Ascending aorta (tissue), 2 donors: ENCODE results near the gene DTYMK. TPM values are rescaled to one million over a fixed set of nuclear protein-coding genes. Genes with fewer than 3 reads are reported as not detected.
A peak's percentile ranks its signal among the peaks of the same experiment; 100 is the strongest.

Experiments
- DNase-seq, 2 donors: peaks; one replicate each; pipeline ENCODE4 v3.0.0-alpha.2; 2019; ENCODE audit warnings: low spot score in 2 of 2
- H3K27ac ChIP-seq, 2 donors: fragments of 200-600 bp; sonication (generic); one replicate each; pipeline ENCODE4 v1.5.1; 2016 to 2017; ENCODE audit warnings: mild to moderate bottlenecking in 1 of 2
- H3K27me3 ChIP-seq: fragments of 200-600 bp; sonication (generic); one replicate; pipeline ENCODE4 v1.5.1; 2017
- H3K36me3 ChIP-seq, 2 donors: fragments of 200-600 bp; sonication (generic); one replicate each; pipeline ENCODE4 v1.5.1; 2016
- H3K4me1 ChIP-seq, 2 donors: fragments of 200-600 bp; sonication (generic); one replicate each; pipeline ENCODE4 v1.5.1; 2016 to 2017; ENCODE audit warnings: mild to moderate bottlenecking in 1 of 2
- H3K4me3 ChIP-seq, 2 donors: fragments of 200-600 bp; sonication (generic); one replicate each; pipeline ENCODE4 v1.5.1; 2016 to 2017; ENCODE audit warnings: mild to moderate bottlenecking in 1 of 2
- H3K9me3 ChIP-seq, 2 donors: fragments of 200-600 bp; sonication (generic); one replicate each; pipeline ENCODE4 v1.5.1; 2016
- CTCF ChIP-seq, 3 experiments: fragments of 200-600 bp in 2 of 3; fragments of 450-650 bp in 1 of 3; sonication (generic) in 2 of 3; IDR thresholded peaks; one replicate each; pipeline ENCODE4 v1.5.1; 2016 to 2019; ENCODE audit warnings: antibody characterized with exemption in 3 of 3, mild to moderate bottlenecking in 1 of 3, moderate library complexity in 1 of 3
- intact Hi-C: fragments of 100-400 bp; cut with DNase I; formaldehyde crosslinking; loops from one replicate; pipeline ENCODE4 v1.15.1; 2023
- total RNA-seq: library from RNA; depleted of rRNA; stranded (reverse); fragments of >200 nt; gene quantifications from one replicate; pipeline ENCODE4 v1.1.0, GENCODE V29; 2016

The DTYMK gene
- total RNA-seq, 1 donor from 2014 or later = 25.0 TPM

- Histone ChIP-seq H3K27me3 (no peaks in the 10 kb centered on the region), H3K4me3 (no peak overlapping the region), H3K36me3 (peaks cover 0 to 11% of the 10 kb centered on the region in 2 donors), H3K27ac (no peak overlapping the region), H3K4me1 (peaks cover 10 to 23% of the 10 kb centered on the region in 2 donors), H3K9me3 (no peaks in the 10 kb centered on the region)
- no peak for TF ChIP-seq CTCF (IDR thresholded peaks at IDR 0.05)
- intact Hi-C loops = no loop called here
- no peak for DNase-seq
These were observed 45.0 kb downstream of the DTYMK start for GRCh38 chr2:241641631-241642030.

- Histone ChIP-seq H3K9me3 (no peaks in the 10 kb centered on the region), H3K4me1 (peaks cover 15 to 29% of the 10 kb centered on the region in 2 donors), H3K4me3 (no peak overlapping the region), H3K27me3 (no peaks in the 10 kb centered on the region), H3K36me3 (peaks cover 0 to 6% of the 10 kb centered on the region in 2 donors), H3K27ac (no peak overlapping the region)
- intact Hi-C loops = no loop called here
- no peak for DNase-seq
- no peak for TF ChIP-seq CTCF (IDR thresholded peaks at IDR 0.05)
These were observed 46.3 kb downstream of the DTYMK start for GRCh38 chr2:241640165-241640795.

GRCh38 chr2:241639385-241639784 lies 47.2 kb downstream of the DTYMK start:
- Histone ChIP-seq H3K4me1 (peaks cover 17 to 29% of the 10 kb centered on the region in 2 donors), H3K27me3 (no peaks in the 10 kb centered on the region), H3K27ac (no peak overlapping the region), H3K36me3 (peaks cover 0 to 4% of the 10 kb centered on the region in 2 donors), H3K9me3 (no peaks in the 10 kb centered on the region), H3K4me3 (no peak overlapping the region)
- intact Hi-C loops = no loop called here
- TF ChIP-seq CTCF (IDR thresholded peaks at IDR 0.05) = no peak
- no peak for DNase-seq

- intact Hi-C loops = no loop called here
- no peak for TF ChIP-seq CTCF (IDR thresholded peaks at IDR 0.05)
- DNase-seq = no peak
- Histone ChIP-seq H3K27me3 (no peaks in the 10 kb centered on the region), H3K36me3 (peaks cover 0 to 2% of the 10 kb centered on the region in 2 donors), H3K9me3 (no peaks in the 10 kb centered on the region), H3K4me1 (peaks cover 17 to 29% of the 10 kb centered on the region in 2 donors), H3K27ac (no peak overlapping the region), H3K4me3 (peak overlapping the region; percentile 89 to 100)
These were observed 47.7 kb downstream of the DTYMK start for GRCh38 chr2:241638940-241639339.

- no peak for TF ChIP-seq CTCF (IDR thresholded peaks at IDR 0.05)
- H3K27me3 ChIP-seq = no peaks in the 10 kb centered on the region
- H3K9me3 ChIP-seq = no peaks in the 10 kb centered on the region
- DNase-seq = no peak
- peaks cover 17 to 29% of the 10 kb centered on the region in 2 donors for H3K4me1 ChIP-seq
- H3K27ac ChIP-seq = peak overlapping the region; percentile 99
- intact Hi-C loops = loop anchor here (1.0 kb wide), 7 partner anchors 28 to 488 kb away; partner anchors contain the start of genes DTYMK, FARP2, HDLBP and ING5
- H3K4me3 ChIP-seq = peak overlapping the region; percentile 89 to 100
- H3K36me3 ChIP-seq = peaks cover 7 to 10% of the 10 kb centered on the region in 2 donors
These were observed 48.6 kb downstream of the DTYMK start for GRCh38 chr2:241637795-241638660.
